ENCODE measurements around the gene PIH1D2.

- no peak for TF ChIP-seq CTCF (IDR thresholded peaks at IDR 0.05; ENCODE audit: low read length)
- TF ChIP-seq EZH2phosphoT487 (IDR thresholded peaks at IDR 0.05; ENCODE audit: low read length), result no peak
- no peak for TF ChIP-seq EZH2 (optimal IDR thresholded peaks at IDR 0.05; ENCODE audit: low read depth, low read length)
Observed at GRCh38 chr11:112025707-112026106, 48.1 kb downstream of the PIH1D2 start.
